HS-5 (cell line): ENCODE measurements around the gene PATL1.
A peak's percentile ranks its signal among the peaks of the same experiment; 100 is the strongest.
"Not testable (repeated sequence)": the region's sequence is repeated elsewhere in the genome, so short reads cannot be mapped to it uniquely, and the experiment has no call there.

Experiments
- DNase-seq: peaks from one replicate; pipeline ENCODE4 v3.0.0-alpha.2; 2012; ENCODE audit warnings: low read depth

The PATL1 gene

GRCh38 chr11:59674291-59674690 lies 5.5 kb upstream of the PATL1 start:
- DNase-seq: no peak

GRCh38 chr11:59673291-59673690 lies 4.5 kb upstream of the PATL1 start:
- no peak for DNase-seq

DNA sequence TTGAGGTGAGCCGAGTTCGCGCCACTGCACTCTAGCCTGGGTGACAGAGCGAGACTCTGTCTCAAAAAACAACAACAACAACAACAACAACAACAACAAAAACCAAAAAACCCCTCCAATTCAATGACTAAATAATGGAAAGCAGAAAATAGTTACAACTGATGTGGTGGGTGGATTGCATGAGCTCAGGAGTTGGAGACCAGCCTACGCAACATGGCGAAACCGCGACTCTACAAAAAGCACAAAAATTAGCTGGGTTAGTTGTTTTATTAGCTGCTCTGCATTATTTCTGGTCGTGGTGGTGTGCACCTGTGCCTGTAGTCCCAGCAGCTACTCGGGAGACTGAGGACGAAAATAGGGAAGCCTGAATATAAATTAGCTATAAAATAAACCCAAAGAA lies 2.6 kb upstream of the PATL1 start:
- DNase-seq: no peak

DNA sequence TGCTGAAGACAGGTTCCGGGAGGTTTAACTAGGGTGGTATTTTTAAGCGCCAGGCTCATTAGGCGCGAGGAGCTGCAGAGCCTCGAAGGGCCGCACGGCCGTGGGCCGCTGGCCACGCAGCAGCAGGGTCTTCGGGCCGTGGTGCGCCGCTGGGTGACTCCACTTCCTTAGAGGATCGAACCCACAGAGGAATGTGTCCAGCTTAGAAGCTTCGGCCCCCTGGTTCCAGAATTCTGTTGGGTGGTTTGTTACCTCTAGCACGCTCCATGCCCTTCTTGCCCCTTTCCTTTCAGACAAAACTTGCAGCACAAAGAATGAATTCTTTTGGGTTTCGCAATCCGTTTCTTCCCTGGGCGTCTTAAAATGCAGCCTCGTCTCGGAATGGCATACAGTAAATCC lies 773 bp upstream of the PATL1 start:
- peak; percentile 28 for DNase-seq

GRCh38 chr11:59668188-59668949 lies 468 bp downstream of the PATL1 start:
- peak; percentile 20 for DNase-seq

DNA sequence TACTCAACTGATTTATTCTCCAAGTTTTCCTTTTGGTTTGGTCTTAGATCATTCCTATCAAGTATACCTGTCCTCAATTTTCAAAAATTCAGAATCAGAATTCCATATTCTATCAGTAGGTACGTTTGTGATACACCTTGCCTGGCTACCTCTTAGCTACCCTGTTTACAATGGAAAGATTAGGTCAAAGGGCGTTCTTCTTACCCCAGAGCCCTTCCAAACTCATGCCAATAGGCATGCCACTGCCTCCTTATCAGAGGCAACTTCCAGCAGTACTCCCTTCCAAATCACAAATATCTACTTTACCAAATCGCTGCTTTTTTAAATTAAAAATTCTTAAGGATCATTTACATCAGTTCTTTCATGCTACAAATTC lies 1.0 kb downstream of the PATL1 start:
- no peak for DNase-seq

GRCh38 chr11:59666969-59667368 lies 1.9 kb downstream of the PATL1 start:
- DNase-seq: no peak

GRCh38 chr11:59660621-59661020 lies 8.2 kb downstream of the PATL1 start:
- DNase-seq: no peak

DNA sequence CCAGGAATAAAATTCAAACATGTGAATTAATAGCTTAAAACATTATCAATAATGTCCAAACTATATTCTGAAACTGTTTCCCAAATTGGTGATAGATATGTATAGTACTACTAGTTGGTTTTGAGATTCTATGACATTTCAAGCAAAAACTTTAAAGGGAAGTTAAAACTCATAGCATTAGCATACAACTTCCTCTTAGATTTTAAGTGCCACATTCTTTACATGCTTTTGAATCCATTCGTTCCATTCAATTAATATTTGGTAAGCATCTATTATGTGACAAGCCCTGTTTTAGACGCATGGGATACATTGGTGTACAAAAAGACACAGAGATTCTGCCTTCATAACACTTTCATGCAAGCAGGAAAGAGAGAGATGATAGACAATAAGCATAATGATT lies 8.9 kb downstream of the PATL1 start:
- DNase-seq: no peak

DNA sequence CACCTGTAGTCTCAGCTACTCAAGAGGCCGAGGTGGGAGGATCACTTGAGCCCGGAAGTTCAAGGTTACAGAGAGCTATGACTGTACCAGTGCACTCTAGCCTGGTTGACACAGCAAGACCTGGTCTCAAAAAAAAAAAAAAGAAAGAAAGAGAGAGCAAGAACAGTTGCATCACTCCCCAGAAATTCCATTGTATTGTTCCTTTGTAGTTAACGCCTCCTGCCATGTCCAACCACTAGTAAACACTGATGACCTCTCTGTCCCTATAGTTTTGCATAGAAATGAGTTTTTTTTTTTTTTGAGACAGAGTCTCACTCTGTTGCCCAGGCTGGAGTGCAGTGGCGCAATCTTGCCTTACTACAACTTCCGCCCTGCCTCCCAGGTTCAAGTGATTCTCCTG lies 10.8 kb downstream of the PATL1 start:
- no peak for DNase-seq

DNA sequence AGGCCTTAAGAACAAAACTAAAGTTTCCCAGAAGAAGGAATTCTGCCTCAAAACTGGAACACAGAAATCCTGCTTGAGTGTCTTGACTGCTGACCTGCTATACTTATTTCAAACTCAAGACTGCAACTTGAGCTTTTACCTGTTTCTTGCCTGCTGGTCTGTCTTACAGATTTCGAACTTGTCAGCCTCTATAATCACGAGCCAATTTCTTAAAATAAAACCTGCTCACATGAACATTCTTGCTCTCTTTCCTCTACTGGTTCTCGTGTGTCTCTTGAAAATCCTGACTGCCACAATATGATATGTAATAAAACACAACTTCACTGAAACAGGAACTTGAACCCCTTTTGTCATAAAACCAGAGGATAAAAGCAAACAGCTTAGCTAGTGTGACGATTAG lies 13.9 kb downstream of the PATL1 start:
- DNase-seq: no peak

- DNase-seq: no peak
Measured at GRCh38 chr11:59647245-59647980, 21.4 kb downstream of the PATL1 start.

DNA sequence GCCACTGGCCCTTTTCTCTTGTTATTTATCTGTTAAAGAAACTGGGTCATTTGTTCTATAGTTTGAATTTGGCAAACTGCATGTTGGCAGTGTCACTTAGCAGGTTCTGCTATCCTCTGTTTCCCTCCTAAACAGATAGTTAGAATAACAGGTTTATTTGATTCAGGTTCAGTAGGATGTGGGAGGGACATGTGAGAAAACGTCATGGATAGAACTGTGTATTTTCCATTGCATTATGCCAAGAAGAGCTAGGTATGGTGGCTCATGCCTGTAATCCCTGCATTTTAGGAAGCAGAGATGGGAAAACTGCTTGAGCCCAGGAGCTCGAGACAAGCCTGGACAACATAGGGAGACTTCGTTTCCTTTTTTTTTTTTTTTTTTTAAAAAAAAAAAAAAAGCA lies 24.3 kb downstream of the PATL1 start:
- DNase-seq: no peak

DNA sequence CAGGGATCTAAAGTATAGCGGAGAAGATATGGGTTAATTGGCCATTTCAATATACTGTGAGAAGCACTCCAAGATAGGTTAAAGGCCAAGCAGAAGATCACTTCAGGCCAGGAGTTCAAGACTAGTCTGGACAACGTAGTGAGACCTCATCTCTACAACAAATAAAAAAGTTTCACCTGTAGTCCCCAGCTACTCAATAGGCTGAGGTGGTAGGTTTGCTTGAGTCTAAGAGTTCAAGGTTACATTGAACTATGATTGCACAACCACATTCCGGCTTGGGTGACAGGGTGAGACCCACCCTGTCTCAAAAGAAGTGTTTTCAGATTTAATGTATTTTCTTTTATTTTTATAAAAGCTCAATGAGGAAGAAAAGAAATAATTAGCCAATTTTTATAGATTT lies 25.4 kb downstream of the PATL1 start:
- no peak for DNase-seq

DNA sequence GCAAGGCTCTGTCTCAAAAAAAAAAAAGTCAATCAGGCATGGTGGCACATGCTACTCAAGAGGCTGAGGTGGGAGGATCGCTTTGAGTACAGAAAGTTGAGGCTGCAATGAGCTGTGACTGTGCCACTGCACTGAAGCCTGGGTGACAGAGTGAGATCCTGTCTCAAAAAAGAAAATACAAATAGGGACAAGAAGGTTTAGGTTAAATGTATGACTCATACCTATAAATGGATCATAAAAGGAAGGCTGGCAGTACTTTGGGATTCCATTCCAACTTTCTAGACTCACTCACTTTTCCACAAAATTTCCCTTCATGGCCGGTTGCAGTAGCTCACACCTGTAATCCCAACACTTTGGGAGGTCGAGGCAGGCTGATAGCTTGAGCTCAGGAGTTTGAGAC lies 27.7 kb downstream of the PATL1 start:
- DNase-seq: no peak

DNA sequence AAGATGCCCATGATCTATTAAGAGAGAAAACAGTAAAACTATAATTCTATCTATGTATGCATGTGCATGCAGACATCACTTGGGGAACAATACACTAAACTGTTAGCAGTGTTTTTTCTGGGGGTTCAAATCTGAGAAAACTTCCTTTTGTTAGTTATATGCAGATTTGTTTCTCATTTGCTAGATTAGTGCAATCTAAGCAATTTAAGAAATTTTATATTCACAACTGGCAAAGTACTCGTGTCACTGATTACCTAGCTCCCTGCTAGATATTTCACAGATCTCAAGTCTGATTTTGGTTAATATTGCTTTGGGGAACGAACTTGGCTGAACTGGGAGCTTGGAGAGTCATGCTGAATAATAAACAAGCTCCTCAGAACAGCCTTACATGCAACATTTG lies 38.3 kb downstream of the PATL1 start:
- DNase-seq: no peak

DNA sequence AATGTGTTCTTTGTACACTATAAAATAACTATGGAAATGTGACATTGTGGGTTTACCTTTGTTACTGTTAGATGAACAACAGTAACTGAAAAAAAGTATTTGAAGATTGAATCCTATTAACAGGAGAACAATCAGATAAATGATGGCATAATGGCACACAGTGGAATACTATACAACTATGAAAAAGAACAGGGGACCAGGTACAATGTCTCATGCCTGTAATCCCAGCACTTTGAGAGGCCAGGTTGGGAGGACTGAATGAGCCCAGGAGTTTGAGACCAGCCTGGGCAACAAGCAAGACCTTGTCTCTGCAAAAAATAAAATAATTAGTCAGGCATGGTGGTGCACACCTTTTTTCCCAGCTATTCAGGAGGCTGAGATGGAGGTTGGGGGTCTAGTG lies 38.8 kb downstream of the PATL1 start:
- DNase-seq: no peak

GRCh38 chr11:59626969-59627368 lies 41.9 kb downstream of the PATL1 start:
- not testable (repeated sequence) for DNase-seq

DNA sequence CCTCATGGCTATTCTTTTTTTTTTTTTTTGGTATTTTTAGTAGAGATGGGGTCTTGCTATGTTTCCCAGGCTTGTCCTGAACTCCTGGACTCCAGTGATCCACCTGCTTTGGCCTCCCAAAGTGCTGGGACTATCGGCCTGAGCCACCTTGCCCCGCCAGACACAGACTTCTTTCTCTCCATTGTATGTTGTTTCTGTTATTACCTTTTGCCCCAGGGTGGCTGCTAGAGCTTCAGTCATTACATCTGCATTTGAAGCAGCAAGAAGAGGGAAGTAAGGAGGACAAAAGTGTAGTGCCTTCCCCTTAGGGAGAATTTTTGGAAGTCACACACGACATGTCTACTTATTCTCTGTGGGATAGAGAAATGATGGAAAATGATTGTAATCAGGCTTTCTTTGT lies 43.1 kb downstream of the PATL1 start:
- DNase-seq: no peak

GRCh38 chr11:59617876-59618275 lies 51.0 kb downstream of the PATL1 start:
- DNase-seq: no peak

GRCh38 chr11:59616396-59616982 lies 52.3 kb downstream of the PATL1 start:
- no peak for DNase-seq

GRCh38 chr11:59615637-59616395 lies 53.0 kb downstream of the PATL1 start, which contains the start of gene OSBP:
OSBP (minus strand) TSS chr11:59615774; CDS start chr11:59615664, 110 bp downstream.
- DNase-seq: peak; percentile 100
